ENCODE measurements around the gene ERP44. TPM values are rescaled to one million over a fixed set of nuclear protein-coding genes. Genes with fewer than 3 reads are reported as not detected.

ERP44 gene
- total RNA-seq, 4 donors from 2014 or later: 10.1 to 15.7 (median 13.0) TPM

- no peak overlapping the region for H3K4me3 ChIP-seq (ENCODE audit: low read depth, poor library complexity, severe bottlenecking)
- TF ChIP-seq POLR2A (IDR thresholded peaks at IDR 0.05): no peak
- TF ChIP-seq, protein P1, sequence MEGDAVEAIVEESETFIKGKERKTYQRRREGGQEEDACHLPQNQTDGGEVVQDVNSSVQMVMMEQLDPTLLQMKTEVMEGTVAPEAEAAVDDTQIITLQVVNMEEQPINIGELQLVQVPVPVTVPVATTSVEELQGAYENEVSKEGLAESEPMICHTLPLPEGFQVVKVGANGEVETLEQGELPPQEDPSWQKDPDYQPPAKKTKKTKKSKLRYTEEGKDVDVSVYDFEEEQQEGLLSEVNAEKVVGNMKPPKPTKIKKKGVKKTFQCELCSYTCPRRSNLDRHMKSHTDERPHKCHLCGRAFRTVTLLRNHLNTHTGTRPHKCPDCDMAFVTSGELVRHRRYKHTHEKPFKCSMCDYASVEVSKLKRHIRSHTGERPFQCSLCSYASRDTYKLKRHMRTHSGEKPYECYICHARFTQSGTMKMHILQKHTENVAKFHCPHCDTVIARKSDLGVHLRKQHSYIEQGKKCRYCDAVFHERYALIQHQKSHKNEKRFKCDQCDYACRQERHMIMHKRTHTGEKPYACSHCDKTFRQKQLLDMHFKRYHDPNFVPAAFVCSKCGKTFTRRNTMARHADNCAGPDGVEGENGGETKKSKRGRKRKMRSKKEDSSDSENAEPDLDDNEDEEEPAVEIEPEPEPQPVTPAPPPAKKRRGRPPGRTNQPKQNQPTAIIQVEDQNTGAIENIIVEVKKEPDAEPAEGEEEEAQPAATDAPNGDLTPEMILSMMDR (IDR thresholded peaks at IDR 0.05): no peak
- WGBS, 2 donors: 71 to 85% methylated on average over 1 of the region's 1 CpG
- no peak for DNase-seq (ENCODE audit: low spot score in 2 of 2)
- intact Hi-C loops (cut with DNase I; ENCODE audit: low total_unique reads): no loop called here
Observed at GRCh38 chr9:100131216-100131615, 32.4 kb upstream of the ERP44 start.

GRCh38 chr9:100129772-100130171 lies 31.0 kb upstream of the ERP44 start:
- intact Hi-C loops (cut with DNase I; ENCODE audit: low total_unique reads): no loop called here
- no peak for TF ChIP-seq POLR2A (IDR thresholded peaks at IDR 0.05)
- TF ChIP-seq, protein P1 (IDR thresholded peaks at IDR 0.05): no peak
- DNase-seq (ENCODE audit: low spot score in 2 of 2): no peak
- no peak overlapping the region for H3K4me3 ChIP-seq (ENCODE audit: low read depth, poor library complexity, severe bottlenecking)

GRCh38 chr9:100126423-100126822 lies 27.6 kb upstream of the ERP44 start:
- WGBS, 2 donors: 95 to 97% methylated on average over 2 of the region's 2 CpGs
- no peak for DNase-seq (ENCODE audit: low spot score in 2 of 2)
- TF ChIP-seq, protein P1 (IDR thresholded peaks at IDR 0.05): no peak
- no peak for TF ChIP-seq POLR2A (IDR thresholded peaks at IDR 0.05)
- intact Hi-C loops (cut with DNase I; ENCODE audit: low total_unique reads): no loop called here
- no peak overlapping the region for H3K4me3 ChIP-seq (ENCODE audit: low read depth, poor library complexity, severe bottlenecking)

DNA sequence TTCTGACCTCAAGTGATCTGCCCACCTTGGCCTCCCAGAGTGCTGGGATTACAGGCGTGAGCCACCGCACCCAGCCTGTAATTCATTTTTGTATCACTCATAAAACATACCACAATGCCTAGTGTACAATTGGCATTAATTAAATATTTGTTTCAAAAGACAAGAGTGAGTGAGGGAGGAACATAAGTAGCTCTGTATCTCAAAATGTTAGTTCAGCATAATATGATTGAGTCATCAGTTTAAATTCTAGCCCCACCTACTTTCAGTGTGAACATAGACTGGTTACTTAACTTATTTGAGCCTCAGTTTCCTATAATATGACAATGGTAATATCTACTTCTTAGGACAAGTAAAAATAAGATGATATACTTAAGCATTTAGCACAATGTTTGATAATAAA lies 27.1 kb upstream of the ERP44 start:
- 89 to 92% methylated on average over 2 of the region's 2 CpGs for WGBS, 2 donors
- intact Hi-C loops (cut with DNase I; ENCODE audit: low total_unique reads): no loop called here

GRCh38 chr9:100125236-100125635 lies 26.4 kb upstream of the ERP44 start:
- DNase-seq (ENCODE audit: low spot score in 2 of 2): no peak
- H3K4me3 ChIP-seq (ENCODE audit: low read depth, poor library complexity, severe bottlenecking): no peak overlapping the region
- WGBS, 2 donors: 91 to 94% methylated on average over 2 of the region's 2 CpGs
- intact Hi-C loops (cut with DNase I; ENCODE audit: low total_unique reads): no loop called here
- TF ChIP-seq POLR2A (IDR thresholded peaks at IDR 0.05): no peak
- TF ChIP-seq, protein P1 (IDR thresholded peaks at IDR 0.05): no peak

More for the DNA sequence above, 27.1 kb upstream of the ERP44 start:
- TF ChIP-seq, protein P1 (IDR thresholded peaks at IDR 0.05): no peak
- no peak for TF ChIP-seq POLR2A (IDR thresholded peaks at IDR 0.05)
- H3K4me3 ChIP-seq (ENCODE audit: low read depth, poor library complexity, severe bottlenecking): no peak overlapping the region
- no peak for DNase-seq (ENCODE audit: low spot score in 2 of 2)

- TF ChIP-seq POLR2A (IDR thresholded peaks at IDR 0.05): no peak
- TF ChIP-seq, protein P1 (IDR thresholded peaks at IDR 0.05): no peak
- no peak overlapping the region for H3K4me3 ChIP-seq (ENCODE audit: low read depth, poor library complexity, severe bottlenecking)
- DNase-seq (ENCODE audit: low spot score in 2 of 2): no peak
- intact Hi-C loops (cut with DNase I; ENCODE audit: low total_unique reads): no loop called here
- WGBS, 2 donors: 88 to 95% methylated on average over 2 of the region's 2 CpGs
Observed at GRCh38 chr9:100120286-100120685, 21.5 kb upstream of the ERP44 start.

All from lower leg skin (tissue), 4 donors.